Choroid plexus epithelial cell (primary cell): ENCODE data around the gene WWOX.

Experiments
- DNase-seq: peaks from one replicate; pipeline ENCODE4 v3.0.0-alpha.2; 2010; ENCODE audit warnings: low read depth
- H3K4me3 ChIP-seq: 2 replicates; pipeline ENCODE4 v1.5.1; 2011; ENCODE audit warnings: low read depth, mild to moderate bottlenecking, control low read depth, low read length, moderate library complexity
- TF ChIP-seq, protein P1 (sequence below): conservative IDR thresholded peaks from 2 replicates; pipeline ENCODE4 v1.5.1; 2011; ENCODE audit warnings: low read depth, mild to moderate bottlenecking, control low read depth, inconsistent platforms, low read length, moderate library complexity

The WWOX gene

DNA sequence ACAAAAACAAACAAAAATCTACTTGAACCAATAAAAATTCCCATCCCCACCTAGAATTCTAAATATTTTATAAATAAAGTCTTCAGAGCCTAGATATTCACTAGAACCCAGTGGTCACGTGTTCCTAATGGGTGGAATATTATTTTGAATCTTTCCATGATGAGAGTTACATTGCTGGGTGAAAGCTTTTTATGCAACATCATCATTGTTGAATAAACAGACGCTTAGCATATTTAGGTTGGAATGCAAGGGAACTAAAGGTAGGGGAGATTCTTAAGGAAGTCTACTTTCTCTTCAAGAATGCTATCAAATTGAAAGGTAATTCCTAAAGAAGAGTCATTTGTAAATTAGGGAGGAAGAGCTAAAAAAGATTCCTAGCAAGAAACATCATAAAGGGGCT, 723.1 kb downstream of the WWOX start:
- H3K4me3 ChIP-seq, result no peak overlapping the region
- DNase-seq, result no peak
- TF ChIP-seq, protein P1, sequence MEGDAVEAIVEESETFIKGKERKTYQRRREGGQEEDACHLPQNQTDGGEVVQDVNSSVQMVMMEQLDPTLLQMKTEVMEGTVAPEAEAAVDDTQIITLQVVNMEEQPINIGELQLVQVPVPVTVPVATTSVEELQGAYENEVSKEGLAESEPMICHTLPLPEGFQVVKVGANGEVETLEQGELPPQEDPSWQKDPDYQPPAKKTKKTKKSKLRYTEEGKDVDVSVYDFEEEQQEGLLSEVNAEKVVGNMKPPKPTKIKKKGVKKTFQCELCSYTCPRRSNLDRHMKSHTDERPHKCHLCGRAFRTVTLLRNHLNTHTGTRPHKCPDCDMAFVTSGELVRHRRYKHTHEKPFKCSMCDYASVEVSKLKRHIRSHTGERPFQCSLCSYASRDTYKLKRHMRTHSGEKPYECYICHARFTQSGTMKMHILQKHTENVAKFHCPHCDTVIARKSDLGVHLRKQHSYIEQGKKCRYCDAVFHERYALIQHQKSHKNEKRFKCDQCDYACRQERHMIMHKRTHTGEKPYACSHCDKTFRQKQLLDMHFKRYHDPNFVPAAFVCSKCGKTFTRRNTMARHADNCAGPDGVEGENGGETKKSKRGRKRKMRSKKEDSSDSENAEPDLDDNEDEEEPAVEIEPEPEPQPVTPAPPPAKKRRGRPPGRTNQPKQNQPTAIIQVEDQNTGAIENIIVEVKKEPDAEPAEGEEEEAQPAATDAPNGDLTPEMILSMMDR, result no peak

DNA sequence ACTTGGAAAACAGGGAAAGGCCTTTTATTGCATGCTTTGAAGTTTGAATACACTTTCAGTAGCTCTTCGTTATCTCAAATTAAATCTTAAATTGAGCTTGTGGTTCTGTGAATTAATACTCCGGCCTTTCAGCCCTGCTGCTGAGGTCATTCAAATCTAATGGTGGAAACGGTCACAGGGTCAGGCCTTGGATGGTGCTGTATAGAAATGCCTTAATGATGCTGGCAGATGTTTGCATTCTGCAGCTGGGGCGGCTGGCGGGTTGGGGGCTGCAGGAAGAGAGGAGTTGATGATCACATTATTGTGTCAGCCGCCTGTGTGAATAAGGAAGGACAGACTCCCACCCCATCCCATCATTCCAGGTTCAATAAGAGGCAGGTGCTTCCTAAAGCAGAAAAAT, 723.6 kb downstream of the WWOX start:
- DNase-seq, result no peak
- TF ChIP-seq, protein P1, result no peak
- no peak overlapping the region for H3K4me3 ChIP-seq

DNA sequence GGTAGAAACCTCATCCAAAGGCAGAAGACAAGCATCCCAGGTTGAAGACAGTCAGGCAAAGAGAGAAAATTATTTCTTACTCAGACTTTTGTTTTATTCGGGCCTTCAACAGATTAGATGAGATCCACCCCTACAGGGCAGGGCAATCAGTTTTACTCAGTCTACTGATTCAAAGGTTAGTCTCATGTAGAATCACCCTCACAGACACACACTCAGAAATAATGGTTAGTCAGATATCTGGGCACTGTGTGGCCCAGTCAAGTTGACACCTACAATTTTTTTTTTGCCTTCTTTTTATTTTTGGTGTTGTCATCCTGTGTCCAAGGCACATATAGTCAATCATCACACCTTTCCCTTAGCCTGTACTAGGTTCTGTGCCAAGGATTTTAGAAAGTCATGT, 729.8 kb downstream of the WWOX start:
- no peak overlapping the region for H3K4me3 ChIP-seq
- TF ChIP-seq, protein P1, result no peak
- DNase-seq, result no peak

DNA sequence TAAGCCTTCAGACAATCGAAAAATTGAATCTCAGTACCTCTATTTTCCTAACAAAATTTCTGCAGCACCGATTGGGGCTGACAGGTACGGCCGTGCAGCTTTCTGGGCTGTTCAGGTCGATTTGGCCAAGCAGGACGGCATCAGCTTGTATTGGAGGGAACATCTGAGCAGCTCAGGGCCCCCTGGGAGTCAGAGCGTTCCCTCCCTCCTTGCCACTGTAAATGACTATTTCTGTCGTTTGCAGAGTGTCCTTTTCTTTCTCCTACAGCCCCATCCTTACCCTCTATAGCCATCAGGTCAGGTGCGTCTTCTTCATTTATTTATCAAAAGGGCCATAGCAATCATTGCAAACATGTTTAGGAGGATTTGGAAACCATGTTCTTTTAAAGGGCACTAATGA, 731.1 kb downstream of the WWOX start:
- TF ChIP-seq, protein P1, result no peak
- DNase-seq, result no peak
- H3K4me3 ChIP-seq, result no peak overlapping the region

DNA sequence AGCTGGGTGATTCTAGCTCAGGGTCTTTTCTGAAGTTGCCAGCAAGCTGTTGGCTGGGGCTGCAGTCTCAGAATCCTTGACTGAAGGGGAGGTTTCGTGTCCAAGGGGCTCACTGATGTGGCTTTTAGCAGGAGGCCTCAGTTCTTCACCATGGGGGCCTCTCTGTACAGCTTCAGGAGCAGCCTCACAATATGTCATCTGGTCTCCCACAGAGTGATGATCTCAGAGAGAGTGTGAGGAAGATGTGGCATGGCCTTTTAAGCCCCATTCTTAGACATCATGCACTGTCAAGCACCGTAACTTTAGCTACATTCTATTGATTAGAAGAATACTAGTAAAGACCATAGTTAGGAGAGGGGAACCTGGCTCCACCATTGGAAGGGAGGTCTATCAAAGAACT, 732.6 kb downstream of the WWOX start:
- DNase-seq, result no peak
- TF ChIP-seq, protein P1, result no peak
- no peak overlapping the region for H3K4me3 ChIP-seq

DNA sequence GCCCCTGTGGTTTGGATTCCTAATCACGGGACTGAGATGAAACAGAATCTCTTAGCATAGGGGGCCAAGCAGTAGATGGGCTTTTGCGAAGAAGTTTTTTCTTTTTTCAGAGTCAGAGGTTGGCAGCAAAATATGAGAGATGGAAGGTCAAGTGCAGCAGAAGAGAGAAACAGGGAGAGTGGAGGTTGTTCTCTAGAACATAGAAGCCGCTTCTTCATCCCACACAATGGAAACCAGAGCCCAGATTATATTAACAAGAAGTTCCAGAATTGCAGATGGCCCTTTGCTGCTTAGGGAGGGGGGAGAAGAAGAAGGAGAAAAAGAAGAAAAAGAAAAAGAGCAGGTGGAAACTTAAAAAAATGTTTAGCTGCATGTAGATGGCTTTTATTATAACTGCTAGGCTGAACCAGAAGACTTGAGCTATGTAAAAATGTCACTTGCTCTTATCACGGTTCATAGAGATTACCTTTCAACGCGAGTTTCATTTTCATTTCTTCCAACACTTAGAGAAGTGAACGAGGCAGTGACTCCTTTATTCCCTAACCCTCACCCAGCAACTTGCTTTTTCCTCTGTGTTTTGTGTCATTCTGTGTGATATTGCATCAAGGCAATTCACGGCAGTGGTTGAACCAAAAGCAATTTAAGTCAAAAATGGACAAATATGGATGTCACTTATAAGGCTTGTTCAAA, 737.5 kb downstream of the WWOX start:
- H3K4me3 ChIP-seq, result no peak overlapping the region
- no peak for DNase-seq
- TF ChIP-seq, protein P1, result no peak

DNA sequence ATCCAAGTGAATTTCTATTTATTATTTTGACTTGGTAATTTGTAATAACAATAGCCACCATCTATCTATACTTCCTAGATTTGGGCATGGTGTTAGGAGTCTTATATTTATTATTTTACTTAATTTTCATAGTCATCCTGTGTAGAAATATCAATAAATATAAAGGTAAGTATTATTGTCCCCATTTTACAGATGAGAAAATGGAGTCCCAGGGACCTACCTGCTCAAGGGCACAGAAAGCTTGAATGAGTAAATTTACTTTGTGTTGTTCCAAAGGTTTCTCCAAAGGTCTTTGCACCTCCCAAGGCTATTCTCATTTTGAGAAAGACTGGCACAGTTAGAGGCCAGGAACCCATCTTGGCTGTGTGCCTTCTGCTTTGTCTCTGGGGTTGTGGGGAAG, 738.3 kb downstream of the WWOX start:
- H3K4me3 ChIP-seq, result no peak overlapping the region
- TF ChIP-seq, protein P1, result no peak
- no peak for DNase-seq
